Activated gamma-delta T cell treated with anti-CD3 and anti-CD28 coated beads, Interleukin-2, amount 50 U/mL, for 16 hours (primary cell): ENCODE data around the gene VWA8.

ENCODE experiments used
- DNase-seq: peaks from one replicate; pipeline ENCODE4 v3.0.0-alpha.2; 2020; ENCODE audit warnings: low read depth

Gene VWA8

DNA sequence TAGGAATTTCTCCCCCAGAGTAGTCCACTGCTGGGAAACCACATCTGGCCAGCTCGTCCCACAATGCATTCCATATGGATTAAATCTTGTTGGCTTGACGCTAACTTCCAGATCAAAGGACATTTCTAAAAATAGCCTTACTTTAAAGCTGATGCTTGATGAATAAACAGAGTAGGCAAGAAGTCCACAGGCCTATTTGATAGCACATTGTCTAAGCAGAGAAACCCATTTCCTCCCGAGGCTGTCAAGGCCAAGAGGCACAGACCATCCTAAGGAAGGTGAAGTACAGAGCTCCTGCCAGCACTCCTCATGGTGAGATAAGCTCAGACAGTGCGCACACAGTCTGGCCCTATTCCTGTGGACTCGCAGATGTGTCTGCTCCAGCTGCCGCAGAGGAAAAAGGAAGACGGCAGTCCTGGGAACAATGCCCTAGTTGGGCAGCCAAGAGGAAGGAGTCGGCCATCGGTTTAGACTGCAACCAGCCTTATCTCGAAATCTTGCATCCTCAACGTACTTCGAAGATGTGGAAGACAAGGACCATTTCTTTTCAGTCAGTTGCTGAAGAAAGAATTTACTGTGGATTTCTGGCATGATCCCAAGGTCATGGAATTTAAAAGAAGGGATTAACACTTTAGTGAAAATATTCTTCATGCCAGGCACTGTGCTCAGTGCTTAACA, 346.8 kb downstream of the VWA8 start:
- DNase-seq = no peak

GRCh38 chr13:41613471-41613870, 347.4 kb downstream of the VWA8 start:
- no peak for DNase-seq

DNA sequence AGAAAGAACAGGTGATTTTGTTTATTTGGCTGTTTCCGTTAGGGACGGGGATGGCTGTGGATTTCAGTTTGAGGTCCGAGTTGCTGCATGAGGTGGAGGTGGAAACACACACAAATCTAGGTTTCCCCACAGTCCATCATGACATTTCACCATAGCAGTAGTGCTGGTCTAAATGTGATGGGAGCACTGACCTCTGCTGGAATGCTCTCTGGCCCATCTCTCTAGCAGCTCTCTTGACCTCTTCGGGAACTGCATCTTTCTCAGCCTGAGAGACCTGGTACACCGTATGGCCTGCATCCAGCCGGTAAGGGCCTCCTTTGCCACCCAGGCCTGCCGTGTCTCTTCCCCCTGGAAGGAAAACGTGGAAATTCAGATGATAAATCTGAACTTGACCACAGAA, 349.5 kb downstream of the VWA8 start:
- no peak for DNase-seq

DNA sequence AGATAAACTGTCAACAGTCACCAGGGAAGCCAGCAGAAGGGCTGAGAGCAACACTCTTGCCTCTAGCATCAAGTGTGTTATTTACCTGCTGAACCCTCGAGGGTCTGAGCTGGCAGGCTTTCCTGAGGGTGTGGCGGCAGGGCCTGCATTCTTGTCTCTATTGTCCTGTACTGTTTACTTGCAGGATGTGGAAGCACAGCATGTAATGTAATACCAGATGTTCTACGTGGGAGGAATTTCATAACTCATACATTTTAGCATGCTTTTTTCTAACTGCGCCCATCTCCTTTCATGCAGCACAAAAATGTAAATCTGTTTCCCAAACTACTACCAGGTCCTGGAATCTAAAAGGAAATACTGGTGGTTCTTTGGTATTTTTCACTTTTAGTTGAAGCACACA, 350.5 kb downstream of the VWA8 start:
- DNase-seq = no peak

GRCh38 chr13:41609828-41610227, 351.1 kb downstream of the VWA8 start:
- no peak for DNase-seq

- DNase-seq = no peak
Observed at GRCh38 chr13:41608839-41609177, 352.1 kb downstream of the VWA8 start.

DNA sequence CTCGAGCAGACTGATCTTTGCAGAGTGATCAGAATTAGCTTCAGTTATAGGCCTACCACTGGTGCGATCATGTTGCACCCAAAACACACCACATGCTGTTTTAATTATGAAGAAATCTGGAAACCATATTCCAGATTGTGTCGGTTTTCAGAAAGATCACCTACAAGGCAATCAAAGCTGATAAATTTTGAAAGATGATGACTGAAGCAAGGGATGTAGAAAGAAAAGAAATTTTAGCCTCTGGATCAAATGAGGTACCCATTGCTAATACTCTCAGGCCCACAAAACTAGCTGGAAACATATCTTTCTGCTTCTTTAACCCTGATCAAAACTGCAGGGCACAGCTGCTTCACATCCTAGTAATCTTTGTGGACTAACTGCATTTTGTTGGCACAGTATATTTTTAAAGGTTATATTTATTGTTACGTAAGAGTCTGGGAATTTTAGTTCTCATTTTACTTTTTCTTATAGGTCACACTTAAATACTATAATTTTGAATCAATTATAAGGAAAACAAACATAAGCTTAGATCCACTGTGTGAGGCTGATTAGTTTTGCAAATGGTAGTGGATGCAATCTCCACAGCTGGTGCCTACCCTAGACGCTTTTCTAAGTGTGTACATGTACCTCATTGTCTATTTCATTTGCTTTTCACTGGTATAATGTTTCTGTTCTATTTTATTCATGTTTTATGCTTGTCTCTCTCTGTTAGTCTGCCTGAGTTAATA, 352.6 kb downstream of the VWA8 start:
- no peak for DNase-seq

GRCh38 chr13:41606646-41607045, 354.3 kb downstream of the VWA8 start:
- no peak for DNase-seq

- DNase-seq = no peak
Observed at GRCh38 chr13:41605319-41606285, 355.3 kb downstream of the VWA8 start.

DNA sequence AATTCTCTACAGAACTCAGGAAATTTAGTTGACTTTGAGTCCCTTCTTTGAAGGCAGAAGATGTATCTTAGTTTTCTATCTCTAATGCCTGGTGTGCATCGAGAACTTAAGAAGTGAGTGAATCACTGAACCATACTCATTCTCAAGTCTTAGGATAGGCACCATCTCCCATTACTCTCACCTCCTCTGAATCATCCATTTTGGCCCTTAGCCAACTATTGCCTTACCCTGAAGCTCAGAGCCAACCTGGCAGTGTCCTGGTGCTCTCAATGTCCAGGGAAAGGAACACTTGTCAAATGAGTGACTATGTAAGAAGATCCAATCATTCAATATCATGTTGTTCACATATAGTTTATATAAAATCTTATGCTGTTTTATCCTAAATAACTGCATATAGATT, 357.0 kb downstream of the VWA8 start:
- no peak for DNase-seq

DNA sequence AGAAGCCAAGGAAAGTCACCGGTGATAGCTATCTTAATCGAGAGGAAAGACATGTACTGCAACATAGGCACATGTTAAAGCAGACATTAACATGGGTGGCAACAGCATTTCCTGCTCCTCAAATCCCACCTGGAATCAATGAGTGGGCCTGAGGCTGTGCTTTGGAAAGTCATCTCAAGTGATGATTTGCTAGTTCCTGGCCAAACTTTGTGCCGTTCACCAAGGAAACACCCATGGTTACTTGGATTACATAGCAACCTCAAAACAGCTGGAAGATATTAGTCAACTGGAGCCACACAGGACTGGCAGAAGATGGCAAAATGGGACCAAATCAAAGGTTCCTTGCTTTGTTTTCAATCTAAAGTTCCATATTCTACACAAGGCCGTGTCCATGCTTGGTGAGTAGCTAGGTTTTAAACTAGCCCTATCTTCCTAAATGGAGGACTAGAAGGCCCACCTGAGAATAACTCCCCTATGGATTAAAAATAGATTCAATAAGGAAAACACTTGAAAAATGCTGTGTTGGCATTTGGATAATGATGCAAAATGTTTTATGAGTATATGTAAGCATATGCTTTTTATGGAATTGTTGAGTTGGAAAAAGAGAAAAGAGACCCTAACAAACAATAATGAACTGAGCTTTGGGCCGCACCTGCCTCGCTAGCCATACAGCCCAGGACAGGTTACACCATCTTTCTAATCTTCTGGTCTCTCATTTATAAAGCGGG, 359.0 kb downstream of the VWA8 start:
- DNase-seq = no peak

- DNase-seq = no peak
Observed at GRCh38 chr13:41599619-41600018, 361.3 kb downstream of the VWA8 start.

- no peak for DNase-seq
Observed at GRCh38 chr13:41597348-41598041, 363.4 kb downstream of the VWA8 start.

DNA sequence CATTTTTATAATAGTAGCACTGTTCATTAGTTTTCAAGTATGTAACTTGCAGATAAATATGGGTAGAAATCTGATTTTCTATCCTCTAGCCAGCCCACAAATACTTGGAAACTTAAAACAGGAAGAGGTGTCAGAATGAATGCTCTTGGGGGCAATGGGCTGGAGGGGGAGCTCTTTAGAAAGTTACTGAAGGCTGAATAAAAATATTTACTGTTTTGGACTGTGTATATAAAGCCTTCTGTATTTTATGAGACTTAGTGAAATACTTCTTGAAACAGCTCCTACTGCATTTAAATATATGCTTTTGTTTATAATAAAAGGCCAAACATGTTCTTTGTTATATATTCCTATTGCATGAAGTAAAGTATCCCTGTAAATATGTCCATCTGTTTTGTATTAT, 364.7 kb downstream of the VWA8 start:
- no peak for DNase-seq

DNA sequence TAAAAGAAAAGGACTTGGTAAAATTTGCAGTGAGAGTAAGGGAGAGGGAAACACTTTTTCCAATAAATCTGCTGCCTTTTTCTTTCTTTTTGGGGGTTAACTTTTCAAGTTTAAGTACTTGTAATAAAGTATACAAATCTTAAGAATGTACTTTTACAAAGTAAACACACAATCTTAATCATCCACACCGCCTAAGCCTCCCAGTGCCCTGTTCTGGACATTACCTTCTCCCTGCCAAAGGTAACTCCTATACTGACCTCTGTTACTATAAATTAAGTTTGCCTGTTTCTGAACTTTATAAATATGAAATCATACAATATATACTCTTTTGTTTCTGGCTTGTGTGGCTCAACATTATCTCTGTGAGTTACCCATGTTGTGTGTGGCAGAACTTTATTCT, 365.6 kb downstream of the VWA8 start:
- DNase-seq = no peak

- no peak for DNase-seq
Observed at GRCh38 chr13:41590643-41591042, 370.3 kb downstream of the VWA8 start.

- no peak for DNase-seq
Observed at GRCh38 chr13:41590122-41590521, 370.8 kb downstream of the VWA8 start.

DNA sequence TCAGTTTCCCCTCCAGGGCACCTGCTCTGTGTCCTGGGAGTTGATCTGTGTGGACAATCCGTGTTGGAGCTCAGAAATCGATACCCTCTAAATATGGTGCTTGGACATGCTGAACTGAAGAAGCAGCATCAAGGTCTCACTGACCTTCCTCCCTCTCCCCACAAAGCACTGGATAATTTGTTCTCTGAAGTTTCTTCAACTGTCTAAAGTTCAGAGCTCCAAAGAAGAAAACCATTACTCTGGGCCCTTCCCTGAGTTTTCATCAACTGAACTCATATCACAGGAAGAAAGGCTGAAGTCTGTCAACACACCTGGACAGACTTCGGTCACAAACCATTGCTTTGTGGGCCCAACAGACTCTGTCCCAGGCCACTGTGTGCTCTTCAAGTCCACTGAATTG, 371.5 kb downstream of the VWA8 start:
- no peak for DNase-seq

DNA sequence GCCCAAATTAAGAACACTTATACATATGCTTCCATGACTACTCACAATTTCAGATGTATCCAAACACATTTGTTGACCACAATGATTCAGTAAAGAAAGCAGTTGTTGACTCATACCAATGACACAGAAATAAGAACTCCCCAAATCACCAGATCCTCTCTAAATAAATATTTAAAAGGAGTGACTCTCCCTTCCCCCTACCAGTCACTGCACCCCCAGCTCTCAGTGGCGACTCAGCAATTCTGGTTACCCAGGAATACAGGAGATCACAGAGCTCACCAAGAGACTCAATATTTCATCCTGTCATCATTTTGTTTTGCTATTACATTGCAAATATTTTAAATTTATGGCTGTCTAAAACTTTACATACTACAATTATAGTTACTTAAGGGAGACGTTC, 372.0 kb downstream of the VWA8 start:
- no peak for DNase-seq

GRCh38 chr13:41588448-41588847, 372.5 kb downstream of the VWA8 start:
- DNase-seq = no peak

DNA sequence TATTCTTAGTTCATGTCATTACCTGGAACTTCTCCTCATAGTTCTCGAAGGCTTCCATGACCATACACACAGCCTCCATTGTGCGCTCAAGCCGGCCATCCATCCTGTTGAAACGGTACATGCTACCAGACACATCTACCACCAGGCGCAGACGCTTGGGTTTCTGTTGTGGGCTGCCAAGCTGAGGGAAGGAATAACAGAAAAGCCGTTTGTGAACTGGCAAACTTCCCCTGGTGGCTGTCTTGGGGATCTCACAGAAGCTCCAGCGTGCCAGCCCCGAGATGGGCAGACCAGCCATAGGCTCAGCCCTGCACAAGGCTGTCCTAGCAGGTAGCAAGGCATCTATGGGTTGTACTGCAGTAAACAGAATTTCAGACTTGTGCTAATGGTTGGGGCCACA, 373.4 kb downstream of the VWA8 start:
- no peak for DNase-seq

DNA sequence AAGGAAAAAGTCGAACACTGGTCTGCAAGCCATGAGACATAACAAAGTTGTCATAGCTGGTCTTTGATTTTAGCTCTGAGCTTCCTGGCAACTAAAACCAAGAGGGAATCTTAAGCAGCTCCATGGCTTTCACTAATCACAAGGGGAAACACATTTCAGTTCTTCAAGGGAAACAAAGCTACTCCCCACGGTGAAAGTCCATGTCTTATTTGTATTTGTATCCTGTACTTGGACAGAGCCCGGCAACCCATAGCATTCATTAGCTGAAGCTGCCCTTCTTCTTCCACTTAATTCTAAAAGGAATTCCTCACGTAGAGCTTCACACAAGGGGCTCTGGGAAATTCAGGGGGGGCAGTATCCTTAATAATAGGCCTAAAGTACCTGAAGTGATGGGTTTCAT, 374.7 kb downstream of the VWA8 start:
- no peak for DNase-seq
